Epithelial cell of esophagus (primary cell): Measurements from ENCODE around the gene CPAMD8.
"Not testable (repeated sequence)": the region's sequence is repeated elsewhere in the genome, so short reads cannot be mapped to it uniquely, and the experiment has no call there.

Experiments
- DNase-seq: peaks from one replicate; pipeline ENCODE4 v3.0.0; 2010; ENCODE audit warnings: low read depth
- H3K4me3 ChIP-seq: 2 replicates; pipeline ENCODE4 v1.5.1; 2011; ENCODE audit warnings: mild to moderate bottlenecking, low read length, control low read depth
- CTCF ChIP-seq: IDR thresholded peaks from 2 replicates; pipeline ENCODE4 v1.5.1; 2011; ENCODE audit warnings: low read depth, mild to moderate bottlenecking, low read length, control low read depth, inconsistent platforms; ENCODE audit not compliant: insufficient read depth; ENCODE audit errors: missing control alignments

CPAMD8 gene

GRCh38 chr19:16946951-16947940 is 79.4 kb downstream of the CPAMD8 start:
- H3K4me3 ChIP-seq = no peak overlapping the region
- TF ChIP-seq CTCF = no peak
- no peak for DNase-seq

GRCh38 chr19:16945762-16946465 is 80.7 kb downstream of the CPAMD8 start:
- TF ChIP-seq CTCF = no peak
- no peak for DNase-seq
- H3K4me3 ChIP-seq = no peak overlapping the region

- DNase-seq = no peak
- H3K4me3 ChIP-seq = no peak overlapping the region
- TF ChIP-seq CTCF = no peak
These were observed 81.3 kb downstream of the CPAMD8 start for GRCh38 chr19:16945364-16945714.

GRCh38 chr19:16944626-16945363 is 81.8 kb downstream of the CPAMD8 start:
- H3K4me3 ChIP-seq = no peak overlapping the region
- DNase-seq = no peak
- TF ChIP-seq CTCF = no peak

- TF ChIP-seq CTCF = no peak
- no peak overlapping the region for H3K4me3 ChIP-seq
- no peak for DNase-seq
These were observed 82.5 kb downstream of the CPAMD8 start for GRCh38 chr19:16943942-16944625.

- H3K4me3 ChIP-seq, DNase-seq: not testable (repeated sequence)
These were observed 83.5 kb downstream of the CPAMD8 start for GRCh38 chr19:16943090-16943489.

- DNase-seq = no peak
- no peak overlapping the region for H3K4me3 ChIP-seq
- TF ChIP-seq CTCF = no peak
These were observed 84.0 kb downstream of the CPAMD8 start for GRCh38 chr19:16942583-16942982.
